Measurements from ENCODE around the gene FAM110C.

DNA sequence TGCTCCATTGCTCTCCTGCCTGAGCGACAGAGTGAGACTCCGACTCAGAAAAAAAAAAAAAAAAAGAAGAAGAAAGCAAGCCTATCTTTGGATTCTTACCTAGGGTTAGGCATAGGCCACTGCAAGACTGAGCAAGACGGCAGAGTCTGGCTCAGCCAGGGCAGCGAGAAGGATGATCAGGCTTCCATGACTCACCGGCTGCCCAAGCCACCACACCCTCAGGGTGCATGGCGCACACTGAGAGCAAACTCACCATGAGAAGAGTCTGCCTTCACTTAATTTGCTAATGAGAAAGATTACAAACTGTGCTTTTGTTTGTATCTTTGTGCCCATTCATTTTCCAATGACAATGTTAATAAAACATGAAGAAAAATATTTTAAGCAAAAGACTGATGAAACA lies 8.2 kb downstream of the FAM110C start:
- TF ChIP-seq, protein P1, sequence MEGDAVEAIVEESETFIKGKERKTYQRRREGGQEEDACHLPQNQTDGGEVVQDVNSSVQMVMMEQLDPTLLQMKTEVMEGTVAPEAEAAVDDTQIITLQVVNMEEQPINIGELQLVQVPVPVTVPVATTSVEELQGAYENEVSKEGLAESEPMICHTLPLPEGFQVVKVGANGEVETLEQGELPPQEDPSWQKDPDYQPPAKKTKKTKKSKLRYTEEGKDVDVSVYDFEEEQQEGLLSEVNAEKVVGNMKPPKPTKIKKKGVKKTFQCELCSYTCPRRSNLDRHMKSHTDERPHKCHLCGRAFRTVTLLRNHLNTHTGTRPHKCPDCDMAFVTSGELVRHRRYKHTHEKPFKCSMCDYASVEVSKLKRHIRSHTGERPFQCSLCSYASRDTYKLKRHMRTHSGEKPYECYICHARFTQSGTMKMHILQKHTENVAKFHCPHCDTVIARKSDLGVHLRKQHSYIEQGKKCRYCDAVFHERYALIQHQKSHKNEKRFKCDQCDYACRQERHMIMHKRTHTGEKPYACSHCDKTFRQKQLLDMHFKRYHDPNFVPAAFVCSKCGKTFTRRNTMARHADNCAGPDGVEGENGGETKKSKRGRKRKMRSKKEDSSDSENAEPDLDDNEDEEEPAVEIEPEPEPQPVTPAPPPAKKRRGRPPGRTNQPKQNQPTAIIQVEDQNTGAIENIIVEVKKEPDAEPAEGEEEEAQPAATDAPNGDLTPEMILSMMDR (IDR thresholded peaks at IDR 0.05): no peak
- no peak for TF ChIP-seq POLR2A (IDR thresholded peaks at IDR 0.05)
